UCSD-AML1 (cell line): ENCODE measurements around the gene GRB14.
"Not testable (repeated sequence)": the region's sequence is repeated elsewhere in the genome, so short reads cannot be mapped to it uniquely, and the experiment has no call there.

Source experiments
- DNase-seq: peaks from one replicate; lab custom pipeline; 2025; ENCODE audit not compliant: unreplicated experiment; lab: John Stamatoyannopoulos, UW

The GRB14 gene

GRCh38 chr2:164620873-164621763 lies at the start of gene GRB14:
Gene GRB14 (minus strand): TSS chr2:164621482. CDS start chr2:164621309, 173 bp downstream.
- DNase-seq, result no peak

GRCh38 chr2:164669291-164669690 lies 48.0 kb upstream of the GRB14 start:
- no peak for DNase-seq

DNA sequence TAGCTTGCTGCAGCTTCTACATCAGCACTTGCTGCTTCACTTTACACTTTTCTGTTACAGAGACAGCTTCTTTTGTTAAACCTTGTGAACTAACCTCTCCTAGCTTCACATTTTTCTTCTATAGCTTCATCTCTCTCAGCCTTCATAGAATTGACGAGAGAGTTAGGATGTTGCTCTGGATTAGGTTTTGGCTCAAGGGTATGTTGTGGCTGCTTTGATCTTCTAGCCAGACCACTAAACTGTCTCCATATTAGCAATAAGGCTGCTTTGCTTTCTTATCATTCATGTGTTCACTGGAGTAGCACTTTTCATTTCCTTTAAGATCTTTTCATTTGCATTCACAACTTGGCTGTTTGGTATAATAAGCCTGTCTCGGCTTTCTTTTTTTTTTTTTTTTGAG lies 46.3 kb upstream of the GRB14 start:
- DNase-seq, result no peak

DNA sequence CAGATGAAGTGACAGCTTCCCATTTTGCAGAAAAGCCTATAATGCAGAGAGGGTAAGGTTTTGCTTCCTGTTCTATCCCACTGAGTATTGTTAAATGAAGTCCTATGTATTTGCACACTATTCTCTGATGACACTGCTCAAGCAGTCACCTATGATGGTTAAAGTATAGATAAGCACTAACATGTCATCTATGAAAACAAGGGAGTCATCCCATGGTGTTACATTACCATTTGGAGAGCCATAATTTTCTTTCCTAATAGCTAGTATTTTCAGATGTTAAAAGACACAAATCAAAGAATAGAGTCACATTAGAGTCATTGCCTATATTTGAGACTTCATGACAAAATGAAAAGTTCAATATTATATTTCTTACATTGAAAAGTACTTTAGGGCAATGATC lies 42.8 kb upstream of the GRB14 start:
- DNase-seq, result no peak

- DNase-seq, result no peak
Measured at GRCh38 chr2:164662868-164663631, 41.8 kb upstream of the GRB14 start.

DNA sequence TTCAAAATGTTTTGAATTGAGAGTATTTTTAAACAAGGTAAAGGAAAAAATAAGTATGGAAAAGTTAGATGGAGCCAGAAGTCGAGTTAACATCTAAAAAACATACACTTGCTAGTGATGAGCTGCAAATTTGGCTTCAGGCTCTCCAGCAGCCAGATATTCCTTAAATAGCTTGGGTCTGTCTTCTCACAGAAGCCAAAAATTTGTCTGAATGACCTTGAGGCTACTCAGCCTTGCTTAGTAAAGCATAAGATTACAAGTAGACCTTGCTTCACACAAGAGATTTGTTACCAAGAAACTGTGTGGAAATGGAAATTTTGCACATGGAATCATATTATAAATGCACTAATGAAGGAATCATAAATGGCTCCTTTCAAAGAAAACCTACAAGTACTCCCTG lies 40.8 kb upstream of the GRB14 start:
- no peak for DNase-seq

DNA sequence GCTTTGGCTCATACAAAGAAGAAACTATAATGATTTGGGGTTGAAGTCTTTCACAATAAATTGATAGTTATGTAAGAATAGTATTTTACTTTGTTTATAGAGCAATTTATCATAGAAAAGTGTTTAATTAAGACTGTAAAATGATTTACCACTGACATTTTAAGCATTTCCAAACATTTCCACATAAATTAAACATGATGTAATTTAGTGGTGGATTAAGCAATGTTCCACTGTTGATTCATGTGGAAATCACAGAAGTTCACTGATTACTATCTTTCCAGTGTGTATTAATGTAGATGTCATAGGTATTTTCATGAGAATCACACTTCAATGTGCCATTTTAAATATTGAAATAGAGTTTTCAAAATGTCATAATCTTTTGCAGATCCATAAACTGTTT lies 40.1 kb upstream of the GRB14 start:
- no peak for DNase-seq

GRCh38 chr2:164657129-164657528 lies 35.8 kb upstream of the GRB14 start:
- no peak for DNase-seq

- DNase-seq, result no peak
Measured at GRCh38 chr2:164655750-164656149, 34.5 kb upstream of the GRB14 start.

DNA sequence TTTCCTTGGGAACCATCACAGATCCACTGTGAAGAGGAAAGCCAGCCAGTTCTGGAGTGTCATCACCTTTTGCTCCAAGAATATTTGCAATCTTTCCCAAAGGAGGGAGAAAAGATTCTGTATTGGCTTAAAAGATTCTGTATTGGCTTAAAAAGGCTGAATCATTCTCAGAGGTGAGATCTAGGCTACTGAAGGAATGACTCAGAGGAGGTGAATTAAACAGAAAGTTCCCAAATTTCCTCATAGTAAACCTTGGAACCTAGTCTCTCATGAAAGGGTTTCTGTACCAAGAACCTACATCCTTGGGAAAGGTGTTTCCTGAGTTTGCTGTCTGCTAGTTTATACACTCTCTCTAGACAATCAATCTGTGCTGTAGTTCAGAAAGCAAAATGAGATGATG lies 34.1 kb upstream of the GRB14 start:
- no peak for DNase-seq

DNA sequence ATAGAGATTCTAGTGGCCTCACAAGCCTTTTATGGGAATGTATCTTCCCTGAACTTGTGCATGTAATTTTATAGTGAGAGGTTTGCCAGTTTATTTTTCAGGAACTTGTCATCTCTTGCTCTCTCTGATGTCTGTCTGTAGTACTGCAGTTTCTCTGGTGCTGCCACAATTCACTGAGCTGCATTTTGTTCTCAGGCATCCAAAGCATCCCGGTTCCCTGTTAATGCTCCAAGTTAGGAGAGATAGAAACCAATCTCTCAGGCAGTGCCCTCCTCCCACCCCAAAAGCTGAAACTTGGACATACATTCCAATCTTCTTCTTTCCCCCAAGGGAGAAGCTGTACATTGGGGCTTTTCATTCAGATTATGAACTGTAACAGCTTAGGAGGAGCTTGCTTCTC lies 30.1 kb upstream of the GRB14 start:
- no peak for DNase-seq

GRCh38 chr2:164644036-164644700 lies 22.9 kb upstream of the GRB14 start:
- DNase-seq, result no peak

DNA sequence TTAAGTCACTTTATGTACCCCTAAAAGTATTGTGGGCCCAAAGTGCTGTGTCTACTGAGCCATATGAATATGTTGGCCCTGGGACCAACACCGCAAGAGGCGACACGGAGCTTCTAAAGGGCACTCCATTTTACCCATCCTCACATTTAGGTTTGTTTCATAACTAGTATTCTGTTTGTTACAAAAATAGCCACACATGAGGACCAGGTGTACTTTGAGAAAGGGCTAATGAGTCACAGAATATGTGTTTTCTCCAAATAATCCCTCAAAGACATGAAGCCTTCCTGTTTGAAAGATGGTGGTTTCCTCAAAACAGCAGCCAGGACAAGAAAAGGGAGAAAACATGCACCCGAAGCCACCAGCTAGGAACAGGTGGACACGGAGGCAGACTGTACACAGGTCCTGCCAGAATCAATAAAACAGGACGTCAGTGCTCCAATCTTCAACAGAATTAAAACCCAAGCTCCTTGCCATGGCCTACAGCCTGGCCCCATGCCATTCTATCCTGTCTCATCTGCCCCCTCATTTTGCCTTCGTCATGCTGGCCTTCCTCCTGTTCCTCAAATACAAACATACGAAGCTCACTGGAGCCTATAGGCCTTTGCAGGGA lies 21.8 kb upstream of the GRB14 start:
- DNase-seq, result no peak

DNA sequence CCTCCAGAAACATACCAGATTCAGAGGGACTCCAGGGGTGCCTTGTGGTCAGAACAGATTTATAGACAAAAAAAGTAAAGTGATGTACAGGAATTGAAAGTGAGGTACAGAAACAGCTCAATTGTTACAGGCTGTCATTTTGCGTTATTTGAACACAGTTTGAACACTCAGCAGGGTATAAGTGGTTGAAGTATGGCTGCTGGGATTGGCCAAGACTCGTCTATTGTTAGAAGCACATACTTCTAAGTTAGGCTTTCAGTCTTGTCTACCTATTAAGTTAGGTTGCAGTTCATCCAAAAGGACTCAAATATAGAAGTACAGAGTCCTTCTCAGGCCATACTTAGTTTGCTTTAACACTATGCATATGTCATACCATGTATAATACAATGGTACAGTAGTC lies 21.0 kb upstream of the GRB14 start:
- no peak for DNase-seq

DNA sequence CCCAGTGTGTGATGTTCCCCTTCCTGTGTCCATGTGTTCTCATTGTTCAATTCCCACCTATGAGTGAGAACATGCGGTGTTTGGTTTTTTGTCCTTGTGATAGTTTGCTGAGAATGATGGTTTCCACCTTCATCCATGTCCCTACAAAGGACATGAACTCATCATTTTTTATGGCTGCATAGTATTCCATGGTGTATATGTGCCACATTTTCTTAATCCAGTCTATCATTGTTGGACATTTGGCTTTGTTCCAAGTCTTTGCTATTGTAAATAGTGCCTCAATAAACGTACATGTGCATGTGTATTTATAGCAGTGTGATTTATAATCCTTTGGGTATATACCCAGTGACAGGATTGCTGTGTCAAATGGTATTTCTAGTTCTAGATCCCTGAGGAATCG lies 7.0 kb upstream of the GRB14 start:
- not testable (repeated sequence) for DNase-seq

DNA sequence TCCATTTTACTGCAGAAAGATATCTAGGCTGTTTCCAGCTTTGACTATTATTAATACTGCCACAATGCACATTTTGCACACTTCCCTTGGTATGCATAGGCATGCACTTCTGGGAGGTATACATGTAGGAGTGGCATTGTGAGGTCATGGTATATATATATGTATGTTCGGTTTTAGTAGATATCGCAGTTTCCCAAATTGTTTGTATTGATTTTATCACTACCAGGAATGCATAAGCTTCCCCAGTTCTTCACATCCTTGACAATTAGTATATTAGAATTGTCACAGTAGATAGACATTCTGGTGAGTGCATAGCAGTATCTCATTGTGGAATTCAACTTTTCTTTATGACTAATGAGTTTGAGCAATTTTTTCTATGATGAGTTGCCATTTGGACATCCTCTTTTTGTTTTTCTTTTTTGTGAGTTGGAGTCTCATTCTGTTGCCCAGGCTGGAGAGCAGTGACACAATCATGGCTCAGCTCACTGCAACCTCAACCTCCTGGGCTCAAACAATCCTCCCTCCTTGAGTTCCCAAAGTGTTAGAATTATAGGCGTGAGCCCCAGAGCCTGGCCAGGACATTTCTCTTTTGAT lies 4.2 kb upstream of the GRB14 start:
- no peak for DNase-seq

DNA sequence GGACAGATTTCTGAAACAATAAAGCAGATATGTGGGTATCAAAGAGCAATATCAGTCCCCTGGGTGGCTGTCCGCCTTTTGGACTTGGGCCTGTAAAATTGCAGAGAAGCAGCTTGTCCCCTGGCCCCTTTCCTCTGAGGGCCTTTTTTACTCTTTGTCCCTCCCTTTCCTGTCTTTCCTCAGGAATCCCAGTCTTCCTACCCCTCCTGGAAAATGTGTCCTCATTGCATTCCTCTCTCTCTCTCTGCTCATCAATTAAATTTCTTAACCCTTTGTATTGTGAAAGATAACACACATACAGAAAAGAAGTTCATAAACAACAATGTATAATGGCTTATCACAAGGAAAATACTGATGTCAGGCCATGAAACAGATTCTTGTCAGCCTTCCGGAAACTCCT lies 3.0 kb upstream of the GRB14 start:
- no peak for DNase-seq

- no peak for DNase-seq
Measured at GRCh38 chr2:164622338-164623106, 1.2 kb upstream of the GRB14 start.

DNA sequence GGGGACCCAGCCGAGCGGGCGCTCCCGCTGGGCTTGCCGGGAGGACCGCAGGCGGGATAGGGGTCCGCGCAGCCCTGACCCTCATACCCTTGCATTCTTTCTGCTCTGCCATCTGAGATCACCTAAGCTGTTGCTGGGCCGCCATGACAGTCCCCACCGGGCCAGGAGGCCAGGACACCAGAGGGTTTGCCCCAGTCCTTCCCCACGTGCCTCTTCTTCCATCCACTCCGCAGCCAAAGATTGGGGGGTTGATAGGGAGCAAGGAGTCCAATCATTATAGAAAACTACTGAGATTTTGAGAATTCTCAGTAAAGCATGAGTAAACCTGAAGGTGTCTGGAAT lies 453 bp upstream of the GRB14 start:
- DNase-seq, result no peak

DNA sequence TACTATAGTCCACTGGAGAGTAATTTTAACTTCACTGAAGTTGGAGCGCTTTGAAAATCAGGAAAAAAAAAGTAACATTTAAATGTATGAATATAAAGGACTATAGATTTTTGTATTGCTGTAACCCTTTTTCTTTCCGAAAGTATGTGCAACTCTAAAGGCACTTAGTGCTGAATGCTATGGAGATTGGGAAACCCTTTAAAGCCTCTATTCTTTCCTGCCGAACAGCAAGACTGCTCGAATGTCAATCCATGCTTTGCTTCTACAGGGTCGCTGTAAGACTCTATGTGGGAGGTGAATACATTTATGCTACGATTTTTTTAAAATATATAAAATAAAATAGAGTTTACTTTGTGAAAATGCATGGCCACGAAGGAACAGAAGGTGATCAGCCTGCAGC lies 825 bp downstream of the GRB14 start:
- no peak for DNase-seq
